Dendritic cell treated with granulocyte-macrophage colony-stimulating factor and Interleukin-4, amounts not matched to agents 40 ng/mL and 50 ng/mL, for 4 days (primary cell): ENCODE results near the gene RESP18.
"Not testable (repeated sequence)": the region's sequence is repeated elsewhere in the genome, so short reads cannot be mapped to it uniquely, and the experiment has no call there.

ENCODE experiments used
- H3K27ac Mint-ChIP-seq: one replicate; pipeline ENCODE4 v1.8.0; 2022; ENCODE audit warnings: mild to moderate bottlenecking, mixed read lengths
- H3K27me3 Mint-ChIP-seq: one replicate; pipeline ENCODE4 v1.8.0; 2022; ENCODE audit warnings: mild to moderate bottlenecking, mixed read lengths
- H3K36me3 Mint-ChIP-seq: one replicate; pipeline ENCODE4 v1.8.0; 2022; ENCODE audit warnings: low read depth, mixed read lengths
- H3K4me1 Mint-ChIP-seq: one replicate; pipeline ENCODE4 v1.8.0; 2022; ENCODE audit warnings: low read depth, mixed read lengths
- H3K4me3 Mint-ChIP-seq: one replicate; pipeline ENCODE4 v1.8.0; 2022; ENCODE audit warnings: mild to moderate bottlenecking, moderate library complexity, mixed read lengths
- H3K9me3 Mint-ChIP-seq: one replicate; pipeline ENCODE4 v1.8.0; 2022; ENCODE audit warnings: mixed read lengths
- intact Hi-C: fragments of 100-400 bp; cut with micrococcal nuclease; formaldehyde crosslinking; loops from one replicate; pipeline ENCODE4 v1.15.0; 2022

Gene RESP18

GRCh38 chr2:219292616-219293015 is 39.9 kb downstream of the RESP18 start:
- Mint-ChIP-seq H3K4me3 (no peak overlapping the region), H3K4me1 (peaks cover 17% of the 10 kb centered on the region), H3K36me3 (no peaks in the 10 kb centered on the region), H3K9me3 (no peaks in the 10 kb centered on the region), H3K27me3 (peaks cover 45% of the 10 kb centered on the region), H3K27ac (no peak overlapping the region)
- intact Hi-C loops, result no loop called here

- no peak overlapping the region for H3K4me3 Mint-ChIP-seq
- intact Hi-C loops, result no loop called here
- peaks cover 38% of the 10 kb centered on the region for H3K27me3 Mint-ChIP-seq
- no peaks in the 10 kb centered on the region for H3K9me3 Mint-ChIP-seq
- no peak overlapping the region for H3K27ac Mint-ChIP-seq
- peaks cover 17% of the 10 kb centered on the region for H3K4me1 Mint-ChIP-seq
- no peaks in the 10 kb centered on the region for H3K36me3 Mint-ChIP-seq
Measured at GRCh38 chr2:219291910-219292490, 40.5 kb downstream of the RESP18 start.

- Mint-ChIP-seq H3K4me3 (no peak overlapping the region), H3K27ac (no peak overlapping the region), H3K36me3 (peaks cover 3% of the 10 kb centered on the region), H3K27me3 (peaks cover 36% of the 10 kb centered on the region), H3K4me1 (peaks cover 21% of the 10 kb centered on the region), H3K9me3 (no peaks in the 10 kb centered on the region)
- intact Hi-C loops, result no loop called here
Measured at GRCh38 chr2:219291394-219291793, 41.1 kb downstream of the RESP18 start.

GRCh38 chr2:219290381-219291171 is 42.0 kb downstream of the RESP18 start:
- intact Hi-C loops, result no loop called here
- peaks cover 30% of the 10 kb centered on the region for H3K27me3 Mint-ChIP-seq
- H3K36me3 Mint-ChIP-seq, result peaks cover 11% of the 10 kb centered on the region
- H3K4me3 Mint-ChIP-seq, result no peak overlapping the region
- no peak overlapping the region for H3K27ac Mint-ChIP-seq
- H3K4me1 Mint-ChIP-seq, result peaks cover 29% of the 10 kb centered on the region
- H3K9me3 Mint-ChIP-seq, result no peaks in the 10 kb centered on the region

- Mint-ChIP-seq H3K27ac (no peak overlapping the region), H3K4me3 (no peak overlapping the region), H3K4me1 (peaks cover 34% of the 10 kb centered on the region), H3K9me3 (no peaks in the 10 kb centered on the region), H3K27me3 (peaks cover 24% of the 10 kb centered on the region), H3K36me3 (peaks cover 19% of the 10 kb centered on the region)
- intact Hi-C loops, result no loop called here
Measured at GRCh38 chr2:219289537-219290361, 42.8 kb downstream of the RESP18 start.

- Mint-ChIP-seq H3K4me3 (no peak overlapping the region), H3K4me1 (peaks cover 29% of the 10 kb centered on the region)
Measured at GRCh38 chr2:219289195-219289536, 43.4 kb downstream of the RESP18 start.

GRCh38 chr2:219287580-219288265 is 44.8 kb downstream of the RESP18 start:
- H3K9me3 Mint-ChIP-seq, result no peaks in the 10 kb centered on the region
- H3K4me1 Mint-ChIP-seq, result peaks cover 30% of the 10 kb centered on the region
- peaks cover 9% of the 10 kb centered on the region for H3K27me3 Mint-ChIP-seq
- peaks cover 40% of the 10 kb centered on the region for H3K36me3 Mint-ChIP-seq
- no peak overlapping the region for H3K4me3 Mint-ChIP-seq
- intact Hi-C loops, result no loop called here
- no peak overlapping the region for H3K27ac Mint-ChIP-seq

More at GRCh38 chr2:219289195-219289536, 43.4 kb downstream of the RESP18 start:
- Mint-ChIP-seq H3K36me3 (peaks cover 25% of the 10 kb centered on the region), H3K27me3 (peaks cover 20% of the 10 kb centered on the region), H3K27ac (no peak overlapping the region), H3K9me3 (no peaks in the 10 kb centered on the region)
- intact Hi-C loops, result no loop called here

GRCh38 chr2:219287116-219287440 is 45.5 kb downstream of the RESP18 start:
- H3K4me3 Mint-ChIP-seq, H3K27ac Mint-ChIP-seq, intact Hi-C loops, H3K9me3 Mint-ChIP-seq, H3K27me3 Mint-ChIP-seq: not testable (repeated sequence)
- Mint-ChIP-seq H3K36me3 (peaks cover 46% of the 10 kb centered on the region), H3K4me1 (peaks cover 32% of the 10 kb centered on the region)

- peaks cover 51% of the 10 kb centered on the region for H3K36me3 Mint-ChIP-seq
- H3K27me3 Mint-ChIP-seq, result peaks cover 6% of the 10 kb centered on the region
- H3K27ac Mint-ChIP-seq, result no peak overlapping the region
- intact Hi-C loops, result no loop called here
- no peak overlapping the region for H3K4me3 Mint-ChIP-seq
- peaks cover 36% of the 10 kb centered on the region for H3K4me1 Mint-ChIP-seq
- no peaks in the 10 kb centered on the region for H3K9me3 Mint-ChIP-seq
Measured at GRCh38 chr2:219286436-219287115, 46.0 kb downstream of the RESP18 start.

GRCh38 chr2:219285894-219286425 is 46.6 kb downstream of the RESP18 start:
- Mint-ChIP-seq H3K9me3 (no peaks in the 10 kb centered on the region), H3K4me3 (no peak overlapping the region), H3K4me1 (peaks cover 42% of the 10 kb centered on the region), H3K27ac (no peak overlapping the region), H3K27me3 (peaks cover 6% of the 10 kb centered on the region), H3K36me3 (peaks cover 57% of the 10 kb centered on the region)
- intact Hi-C loops, result no loop called here

- H3K4me1 Mint-ChIP-seq, result peaks cover 48% of the 10 kb centered on the region
- intact Hi-C loops, result no loop called here
- no peak overlapping the region for H3K4me3 Mint-ChIP-seq
- H3K9me3 Mint-ChIP-seq, result no peaks in the 10 kb centered on the region
- peaks cover 63% of the 10 kb centered on the region for H3K36me3 Mint-ChIP-seq
- peaks cover 6% of the 10 kb centered on the region for H3K27me3 Mint-ChIP-seq
- peak overlapping the region; percentile 44 for H3K27ac Mint-ChIP-seq
Measured at GRCh38 chr2:219285373-219285735, 47.2 kb downstream of the RESP18 start.

- Mint-ChIP-seq H3K27me3 (peaks cover 1% of the 10 kb centered on the region), H3K4me3 (no peak overlapping the region), H3K27ac (peak overlapping the region; percentile 44), H3K9me3 (no peaks in the 10 kb centered on the region), H3K4me1 (peaks cover 52% of the 10 kb centered on the region), H3K36me3 (peaks cover 69% of the 10 kb centered on the region)
- intact Hi-C loops, result no loop called here
Measured at GRCh38 chr2:219284501-219285372, 47.8 kb downstream of the RESP18 start.
